Esophagus squamous epithelium (tissue), 5 donors: ENCODE measurements around the gene REP15. TPM values are rescaled to one million over a fixed set of nuclear protein-coding genes. Genes with fewer than 3 reads are reported as not detected.
"Not testable (repeated sequence)": the region's sequence is repeated elsewhere in the genome, so short reads cannot be mapped to it uniquely, and the experiment has no call there.

Experiments used
- DNase-seq: peaks from one replicate; lab custom pipeline; 2025; lab: John Stamatoyannopoulos, UW
- H3K27ac ChIP-seq, 4 donors: fragments of 200-600 bp; sonication (generic); one replicate each; pipeline ENCODE4 v1.5.1; 2016 to 2019; ENCODE audit warnings: mild to moderate bottlenecking in 1 of 4
- H3K27me3 ChIP-seq, 4 donors: fragments of 200-600 bp; sonication (generic); 1 replicate in 3 of 4; 2 replicates in 1 of 4; pipeline versions ENCODE4 v1.5.1 to v1.6.0; 2017 to 2021; ENCODE audit warnings: antibody characterized with exemption in 1 of 4
- H3K36me3 ChIP-seq, 3 donors: fragments of 200-600 bp; sonication (generic); one replicate each; pipeline ENCODE4 v1.5.1; 2016 to 2019
- H3K4me1 ChIP-seq, 3 donors: fragments of 200-600 bp; sonication (generic); one replicate each; pipeline ENCODE4 v1.5.1; 2017 to 2019
- H3K4me3 ChIP-seq, 4 donors: fragments of 200-600 bp; sonication (generic); 1 replicate in 3 of 4; 2 replicates in 1 of 4; pipeline ENCODE4 v1.5.1; 2016 to 2019; ENCODE audit warnings: mild to moderate bottlenecking in 2 of 4, moderate library complexity in 1 of 4
- H3K9me3 ChIP-seq, 3 donors: fragments of 200-600 bp; sonication (generic); one replicate each; pipeline ENCODE4 v1.5.1; 2016 to 2019
- CTCF ChIP-seq, 6 experiments: fragments of 450-650 bp in 4 of 6; fragments of 200-600 bp in 2 of 6; sonication (generic) in 2 of 6; IDR thresholded peaks; one replicate each; pipeline ENCODE4 v1.5.1; 2016 to 2019; ENCODE audit warnings: antibody characterized with exemption in 6 of 6, mild to moderate bottlenecking in 4 of 6, moderate library complexity in 4 of 6
- POLR2A ChIP-seq, 4 donors: fragments of 450-650 bp; IDR thresholded peaks; one replicate each; pipeline ENCODE4 v1.6.1; 2017; ENCODE audit warnings: antibody characterized with exemption in 4 of 4, mild to moderate bottlenecking in 4 of 4, moderate library complexity in 3 of 4
- WGBS, 2 donors: methylation state at CpG; one replicate each; pipeline ENCODE4 v1.1.5; 2018; 5-methylcytosine and 5-hydroxymethylcytosine counted together
- intact Hi-C: fragments of 100-400 bp; cut with DNase I; formaldehyde crosslinking; loops from one replicate; pipeline ENCODE4 v1.15.0; 2022
- total RNA-seq, 4 donors: library from RNA; depleted of rRNA; stranded (reverse); fragments of >200 nt; gene quantifications; one replicate each; pipeline ENCODE4 v1.1.0, GENCODE V29; 2016
- donor health status: DM: yes; HTN: yes; CAD: no.

The REP15 gene
- total RNA-seq, 4 donors from 2014 or later, result 0.30 to 2.9 (median 1.6) TPM; not detected in 1

DNA sequence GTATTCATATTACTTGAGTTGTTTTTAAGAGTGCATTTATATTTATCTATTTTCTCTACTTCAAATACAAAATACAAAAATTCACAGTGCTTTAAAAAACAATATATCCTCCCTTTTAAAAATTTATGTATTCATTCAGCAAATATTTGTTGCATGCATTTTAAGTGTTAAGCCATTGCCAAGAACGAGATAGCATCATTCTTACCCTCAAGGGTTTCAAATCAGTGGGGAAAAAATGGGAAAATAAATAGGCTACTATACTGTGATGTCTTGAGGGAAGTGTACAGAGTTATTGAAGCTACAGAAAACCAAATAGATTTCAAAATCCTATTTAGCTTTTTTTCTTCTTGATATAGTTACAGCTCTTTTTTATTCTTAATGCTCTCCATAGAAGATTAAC is 37.5 kb downstream of the REP15 start:
- Histone ChIP-seq H3K9me3 (no peaks in the 10 kb centered on the region), H3K27me3 (no peaks in the 10 kb centered on the region), H3K36me3 (peaks cover 0 to 86% (median 5%) of the 10 kb centered on the region in 3 donors), H3K4me3 (no peak overlapping the region), H3K27ac (no peak overlapping the region), H3K4me1 (no peaks in the 10 kb centered on the region)
- DNase-seq, result no peak
- no peak for TF ChIP-seq CTCF (IDR thresholded peaks at IDR 0.05)
- TF ChIP-seq POLR2A (IDR thresholded peaks at IDR 0.05), result no peak
- WGBS, 2 donors, result 80 to 85% methylated on average over 1 of the region's 1 CpG
- intact Hi-C loops, result loop anchor here (5.0 kb wide), 1 partner anchor 84 kb away; no protein-coding TSS in a partner anchor

DNA sequence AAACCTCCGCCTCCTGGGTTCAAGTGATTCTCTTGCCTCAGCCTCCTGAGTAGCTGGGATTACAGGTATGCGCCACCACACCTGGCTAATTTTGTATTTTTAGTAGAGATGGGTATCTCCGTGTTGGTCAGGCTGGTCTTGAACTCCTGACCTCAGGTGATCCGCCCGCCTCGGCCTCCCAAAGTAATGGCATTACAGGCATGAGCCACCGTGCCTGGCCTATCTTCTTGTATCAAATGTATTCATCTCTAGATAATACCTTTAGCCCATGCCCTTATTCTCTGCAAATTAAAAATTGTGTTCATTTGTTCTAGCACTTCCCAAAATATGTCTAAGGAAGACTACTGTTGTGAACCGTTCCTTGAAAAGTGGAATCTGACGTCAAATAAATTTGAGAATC is 38.1 kb downstream of the REP15 start:
- DNase-seq, H3K4me1 ChIP-seq, H3K27ac ChIP-seq, H3K27me3 ChIP-seq, H3K4me3 ChIP-seq, H3K9me3 ChIP-seq: not testable (repeated sequence)
- 94 to 97% methylated on average over 9 of the region's 9 CpGs for WGBS, 2 donors
- H3K36me3 ChIP-seq, result peaks cover 0 to 86% (median 5%) of the 10 kb centered on the region in 3 donors
- intact Hi-C loops, result loop anchor here (5.0 kb wide), 1 partner anchor 83 kb away; no protein-coding TSS in a partner anchor

GRCh38 chr12:27743601-27744000 is 47.4 kb downstream of the REP15 start:
- peaks cover 0 to 64% (median 0%) of the 10 kb centered on the region in 3 donors for H3K36me3 ChIP-seq
- peaks cover 6 to 21% (median 15%) of the 10 kb centered on the region in 3 donors for H3K4me1 ChIP-seq
- no peak overlapping the region for H3K27ac ChIP-seq
- no peaks in the 10 kb centered on the region for H3K27me3 ChIP-seq
- intact Hi-C loops, result no loop called here
- TF ChIP-seq CTCF (IDR thresholded peaks at IDR 0.05) (no peak), POLR2A (IDR thresholded peaks at IDR 0.05) (no peak)
- 96 to 99% methylated on average over 4 to 5 of the region's 5 CpGs for WGBS, 2 donors
- no peak for DNase-seq
- H3K4me3 ChIP-seq, result no peak overlapping the region
- H3K9me3 ChIP-seq, result no peaks in the 10 kb centered on the region

- peak overlapping the region in 1 of 4 donors; percentile 86 for H3K27ac ChIP-seq
- peaks cover 6 to 24% (median 17%) of the 10 kb centered on the region in 3 donors for H3K4me1 ChIP-seq
- DNase-seq, H3K27me3 ChIP-seq, intact Hi-C loops, H3K9me3 ChIP-seq, H3K4me3 ChIP-seq: not testable (repeated sequence)
- H3K36me3 ChIP-seq, result peaks cover 0 to 42% (median 0%) of the 10 kb centered on the region in 3 donors
- 63 to 92% methylated on average over 1 of the region's 1 CpG for WGBS, 2 donors
These were observed 49.5 kb downstream of the REP15 start for GRCh38 chr12:27745734-27746133.

Other genes starting within 250 kb of the REP15 start
- gene SMCO2, start 249.7 kb upstream of the REP15 start, total RNA-seq, result 1 to 10 TPM in 3 of 4 donors, not detected in 1; 1.4 to 3.8 (median 1.5) TPM
- 10 to 100 TPM; 41.9 to 62.6 (median 46.7) TPM for gene PPFIBP1, start 172.2 kb upstream of the REP15 start, total RNA-seq
- 10 to 100 TPM; 25.7 to 61.8 (median 56.3) TPM for gene MRPS35, start 14.4 kb downstream of the REP15 start, total RNA-seq
- 10 to 100 TPM in 3 of 4 donors, 1 to 10 TPM in 1; 9.2 to 33.2 (median 11.3) TPM for gene KLHL42, start 83.8 kb downstream of the REP15 start, total RNA-seq
- not detected for gene MANSC4, start 83.8 kb downstream of the REP15 start, total RNA-seq